GM12892 (cell line): ENCODE measurements around the gene ZNF3.

Experiments
- POLR2A ChIP-seq: IDR thresholded peaks from 2 replicates; pipeline ENCODE4 v1.6.1; 2011; ENCODE audit warnings: low read depth, low read length, control low read depth
- POLR2AphosphoS5 ChIP-seq: IDR thresholded peaks from 2 replicates; pipeline ENCODE4 v1.6.1; 2011; ENCODE audit warnings: low read depth, low read length, control low read depth
- TAF1 ChIP-seq: IDR thresholded peaks from 2 replicates; pipeline ENCODE4 v1.6.1; 2011; ENCODE audit warnings: low read depth, mild to moderate bottlenecking, control low read depth, low read length, borderline replicate concordance

DNA sequence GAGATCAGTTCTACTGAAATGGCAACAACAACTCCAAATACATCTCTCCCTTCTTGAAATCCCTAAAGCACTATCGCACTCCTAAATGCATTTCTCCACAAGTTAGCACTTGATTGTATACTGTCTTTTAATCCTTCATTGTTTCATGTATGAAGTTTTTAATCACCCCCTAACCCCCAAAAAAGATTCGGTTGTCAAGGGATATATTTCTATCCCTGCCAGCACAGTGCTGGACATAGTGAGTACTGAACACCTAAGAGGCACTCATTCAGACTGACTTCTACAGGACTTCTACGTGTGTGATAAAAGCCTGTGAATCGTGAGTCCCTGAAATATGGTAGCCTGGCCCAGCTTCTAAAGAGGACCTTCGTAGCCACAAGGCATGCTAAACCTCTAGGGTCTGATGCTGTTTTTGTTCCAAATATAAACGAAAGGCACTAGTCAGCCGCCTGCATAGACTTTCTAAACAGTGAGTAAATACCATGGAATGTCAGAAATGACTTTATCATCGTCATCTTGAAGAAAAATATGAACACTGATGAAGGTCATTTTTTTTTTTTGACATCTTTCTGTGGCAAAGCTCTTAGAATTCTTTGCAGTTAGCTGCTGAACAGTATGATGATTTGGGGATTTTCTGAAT is 46.5 kb downstream of the ZNF3 start:
- TF ChIP-seq TAF1, result no peak
- TF ChIP-seq POLR2AphosphoS5, result no peak
- no peak for TF ChIP-seq POLR2A
